ENCODE data around the gene PLEKHG3.

GRCh38 chr14:64696355-64696857 is 7.8 kb upstream of the PLEKHG3 start:
- no peak for TF ChIP-seq CTCF (IDR thresholded peaks at IDR 0.05; ENCODE audit: low read length)
- TF ChIP-seq EZH2 (optimal IDR thresholded peaks at IDR 0.05; ENCODE audit: low read depth, low read length), result no peak

All from MM.1S (cell line).